Testis (tissue), 3 donors: Measurements from ENCODE around the gene TENM4. TPM values are rescaled to one million over a fixed set of nuclear protein-coding genes. Genes with fewer than 3 reads are reported as not detected.

ENCODE experiments used
- DNase-seq: peaks from one replicate; pipeline ENCODE4 v3.0.0-alpha.2; 2019
- H3K27ac ChIP-seq, 2 donors: fragments of 200-600 bp; sonication (generic); one replicate each; pipeline ENCODE4 v1.5.1; 2019
- H3K27me3 ChIP-seq: fragments of 200-600 bp; sonication (generic); one replicate; pipeline ENCODE4 v1.5.1; 2019
- H3K36me3 ChIP-seq: fragments of 200-600 bp; sonication (generic); one replicate; pipeline ENCODE4 v1.5.1; 2017; ENCODE audit warnings: low read depth; ENCODE audit errors: missing control alignments
- H3K4me1 ChIP-seq: fragments of 200-600 bp; sonication (generic); one replicate; pipeline ENCODE4 v1.5.1; 2019
- H3K4me3 ChIP-seq, 2 donors: fragments of 200-600 bp; sonication (generic); one replicate each; pipeline ENCODE4 v1.5.1; 2017 to 2019
- H3K9me3 ChIP-seq: fragments of 200-600 bp; sonication (generic); one replicate; pipeline ENCODE4 v1.5.1; 2017
- POLR2A ChIP-seq: fragments of 450-650 bp; IDR thresholded peaks from one replicate; pipeline ENCODE4 v1.6.1; 2017; ENCODE audit warnings: antibody characterized with exemption, mild to moderate bottlenecking, moderate library complexity
- WGBS, 2 donors: methylation state at CpG; one replicate each; pipeline ENCODE4 v1.1.5; 2018; 5-methylcytosine and 5-hydroxymethylcytosine counted together
- intact Hi-C: fragments of 100-400 bp; cut with DNase I; formaldehyde crosslinking; loops from one replicate; pipeline ENCODE4 v1.15.1; 2023; ENCODE audit warnings: low total_unique reads
- polyA plus RNA-seq: library from polyadenylated mRNA; stranded (reverse); fragments of 350-450 nt; fragmentation: Illumina TruSeq; extraction: RNeasy Lipid Tissue Mini Kit (QIAGEN cat#74804); gene quantifications from one replicate; pipeline ENCODE4 v1.2.3, GENCODE V29; 2014; ENCODE audit warnings: low read depth, low replicate concordance; ENCODE audit not compliant: insufficient read depth
- total RNA-seq, 2 donors: library from RNA; depleted of rRNA; stranded (reverse); fragments of >200 nt; gene quantifications; one replicate each; pipeline ENCODE4 v1.2.3, GENCODE V29; 2016
- TF ChIP-seq, protein P1 (sequence below), 3 experiments: fragments of 450-650 bp in 2 of 3; fragments of 200-600 bp in 1 of 3; sonication (generic) in 1 of 3; IDR thresholded peaks; one replicate each; pipeline ENCODE4 v1.5.1; 2016 to 2019; ENCODE audit warnings: antibody characterized with exemption in 3 of 3, mild to moderate bottlenecking in 2 of 3, moderate library complexity in 1 of 3

TENM4 gene
- total and polyA plus RNA-seq, 3 donors from 2014 or later: 10.6 to 17.9 (median 11.4) TPM

DNA sequence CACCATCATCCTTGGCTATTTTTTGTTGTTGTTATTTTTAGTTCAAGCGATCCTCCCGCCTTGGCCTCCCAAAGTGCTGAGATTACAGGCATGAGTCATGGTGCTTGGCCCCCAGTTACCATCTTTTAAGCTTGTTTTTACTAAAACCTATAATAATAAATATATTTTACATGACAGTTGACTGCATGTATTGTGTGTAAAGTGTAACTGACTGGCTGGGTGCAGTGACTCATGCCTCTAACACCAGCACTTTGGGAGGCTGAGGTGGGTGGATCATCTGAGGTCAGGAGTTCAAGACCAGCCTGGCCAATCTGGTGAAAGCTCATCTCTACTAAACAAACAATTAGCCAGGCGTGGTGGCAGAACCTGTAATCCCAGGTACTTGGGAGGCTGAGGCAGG lies 386.2 kb downstream of the TENM4 start:
- Histone ChIP-seq H3K27ac (no peak overlapping the region), H3K9me3 (no peaks in the 10 kb centered on the region), H3K4me3 (no peak overlapping the region), H3K27me3 (no peaks in the 10 kb centered on the region), H3K4me1 (no peaks in the 10 kb centered on the region), H3K36me3 (no peaks in the 10 kb centered on the region)
- 85 to 91% methylated on average over 3 of the region's 3 CpGs for WGBS, 2 donors
- intact Hi-C loops: no loop called here
- TF ChIP-seq POLR2A: no peak
- TF ChIP-seq, protein P1, sequence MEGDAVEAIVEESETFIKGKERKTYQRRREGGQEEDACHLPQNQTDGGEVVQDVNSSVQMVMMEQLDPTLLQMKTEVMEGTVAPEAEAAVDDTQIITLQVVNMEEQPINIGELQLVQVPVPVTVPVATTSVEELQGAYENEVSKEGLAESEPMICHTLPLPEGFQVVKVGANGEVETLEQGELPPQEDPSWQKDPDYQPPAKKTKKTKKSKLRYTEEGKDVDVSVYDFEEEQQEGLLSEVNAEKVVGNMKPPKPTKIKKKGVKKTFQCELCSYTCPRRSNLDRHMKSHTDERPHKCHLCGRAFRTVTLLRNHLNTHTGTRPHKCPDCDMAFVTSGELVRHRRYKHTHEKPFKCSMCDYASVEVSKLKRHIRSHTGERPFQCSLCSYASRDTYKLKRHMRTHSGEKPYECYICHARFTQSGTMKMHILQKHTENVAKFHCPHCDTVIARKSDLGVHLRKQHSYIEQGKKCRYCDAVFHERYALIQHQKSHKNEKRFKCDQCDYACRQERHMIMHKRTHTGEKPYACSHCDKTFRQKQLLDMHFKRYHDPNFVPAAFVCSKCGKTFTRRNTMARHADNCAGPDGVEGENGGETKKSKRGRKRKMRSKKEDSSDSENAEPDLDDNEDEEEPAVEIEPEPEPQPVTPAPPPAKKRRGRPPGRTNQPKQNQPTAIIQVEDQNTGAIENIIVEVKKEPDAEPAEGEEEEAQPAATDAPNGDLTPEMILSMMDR (IDR thresholded peaks at IDR 0.05): no peak
- no peak for DNase-seq

DNA sequence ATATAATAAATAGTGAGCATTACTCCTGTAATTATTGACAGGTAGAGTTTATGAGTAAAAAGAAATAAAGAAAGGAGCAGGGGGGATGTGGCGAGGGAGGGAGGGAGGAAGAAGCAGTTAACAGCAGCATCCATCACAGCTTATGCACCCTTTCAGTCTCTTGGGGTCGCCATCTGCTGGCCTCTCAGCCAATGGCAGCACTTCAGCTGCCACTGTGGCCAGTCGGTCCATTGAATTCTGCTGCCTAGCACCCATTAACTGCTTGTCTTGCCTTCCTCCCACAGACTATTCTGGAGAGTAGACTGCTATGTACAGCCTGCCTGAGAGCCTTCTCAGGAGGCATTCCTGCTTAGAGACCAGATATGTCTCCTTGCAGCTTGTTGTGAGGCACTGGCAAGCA lies 388.3 kb downstream of the TENM4 start:
- Histone ChIP-seq H3K4me3 (no peak overlapping the region), H3K4me1 (no peaks in the 10 kb centered on the region), H3K36me3 (no peaks in the 10 kb centered on the region), H3K27me3 (no peaks in the 10 kb centered on the region), H3K9me3 (no peaks in the 10 kb centered on the region), H3K27ac (no peak overlapping the region)
- intact Hi-C loops: no loop called here
- TF ChIP-seq, protein P1 (IDR thresholded peaks at IDR 0.05): peak in 1 of 3 experiments; percentile 22
- TF ChIP-seq POLR2A: no peak
- WGBS, 2 donors: 63 to 67% methylated on average over 3 of the region's 3 CpGs
- no peak for DNase-seq

DNA sequence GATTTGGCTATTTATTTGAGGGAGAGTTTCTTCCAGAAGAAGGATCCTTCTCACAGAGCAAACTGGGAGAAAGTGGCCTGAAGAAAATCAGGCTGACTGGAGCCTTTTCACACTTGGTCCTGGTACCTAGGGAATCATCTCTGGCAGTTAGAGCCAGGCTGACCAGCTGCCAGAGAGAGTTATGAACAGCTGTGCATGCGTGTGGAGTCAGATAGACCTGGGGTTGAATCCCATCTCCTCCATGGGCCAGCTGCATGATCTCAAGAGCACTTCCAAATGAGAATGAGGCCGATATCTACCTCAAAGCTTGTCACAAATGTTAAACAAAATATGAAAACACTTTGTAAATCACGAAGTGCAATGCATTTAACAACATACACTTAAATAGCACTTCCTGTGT lies 390.0 kb downstream of the TENM4 start:
- 36 to 43% methylated on average over 3 of the region's 3 CpGs for WGBS, 2 donors
- intact Hi-C loops: no loop called here
- no peak for DNase-seq

DNA sequence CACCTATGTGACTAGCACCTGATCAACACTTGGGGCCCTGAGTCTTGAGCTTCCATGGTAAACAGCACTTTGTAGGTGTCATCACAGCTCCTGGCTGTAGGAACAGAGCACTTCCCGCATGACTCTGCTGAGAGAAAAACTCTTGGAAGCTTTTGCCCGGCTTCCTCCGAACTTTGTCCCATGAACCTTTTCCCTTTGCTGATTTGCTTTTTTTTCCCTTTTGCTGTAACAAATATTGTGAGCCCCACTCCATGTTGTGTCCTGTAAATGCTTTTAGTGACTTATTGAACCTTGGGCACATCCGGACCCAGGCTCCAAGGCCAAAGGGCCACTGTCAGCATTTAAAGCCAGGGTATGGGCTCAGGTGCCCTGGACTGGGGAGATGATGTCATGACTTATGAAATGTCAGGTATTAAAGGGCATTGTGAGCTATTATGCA lies 391.1 kb downstream of the TENM4 start:
- TF ChIP-seq POLR2A: no peak
- TF ChIP-seq, protein P1 (IDR thresholded peaks at IDR 0.05): no peak
- intact Hi-C loops: no loop called here
- Histone ChIP-seq H3K4me3 (no peak overlapping the region), H3K27me3 (no peaks in the 10 kb centered on the region), H3K9me3 (no peaks in the 10 kb centered on the region), H3K4me1 (no peaks in the 10 kb centered on the region), H3K36me3 (no peaks in the 10 kb centered on the region), H3K27ac (no peak overlapping the region)
- DNase-seq: no peak
- WGBS, 2 donors: 87 to 94% methylated on average over 4 of the region's 4 CpGs

More for the DNA sequence above, 390.0 kb downstream of the TENM4 start:
- Histone ChIP-seq H3K9me3 (no peaks in the 10 kb centered on the region), H3K4me1 (no peaks in the 10 kb centered on the region), H3K36me3 (no peaks in the 10 kb centered on the region), H3K4me3 (no peak overlapping the region), H3K27me3 (no peaks in the 10 kb centered on the region), H3K27ac (no peak overlapping the region)
- no peak for TF ChIP-seq POLR2A
- TF ChIP-seq, protein P1 (IDR thresholded peaks at IDR 0.05): no peak

DNA sequence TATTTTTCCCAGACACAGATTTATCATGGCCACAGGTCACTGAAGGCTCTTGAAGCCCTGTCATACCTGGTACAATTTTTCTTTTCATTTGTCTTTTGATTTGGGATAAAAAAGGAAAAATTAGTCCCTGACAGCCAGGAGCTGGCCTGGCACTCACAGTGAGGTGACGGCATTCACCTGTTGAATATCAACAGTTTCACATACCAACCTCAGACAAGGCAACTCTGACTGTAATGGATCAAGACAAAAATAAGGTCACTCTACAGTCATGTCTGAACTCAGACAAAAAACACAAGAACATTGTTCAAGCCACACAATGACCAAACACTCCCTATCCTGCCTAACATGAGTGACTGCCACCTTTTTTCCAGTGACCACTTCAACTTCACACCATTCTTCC lies 392.9 kb downstream of the TENM4 start:
- WGBS, 2 donors: 92 to 95% methylated on average over 1 of the region's 1 CpG
- H3K9me3 ChIP-seq: no peaks in the 10 kb centered on the region
- H3K4me3 ChIP-seq: no peak overlapping the region
- H3K4me1 ChIP-seq: no peaks in the 10 kb centered on the region
- DNase-seq: no peak
- TF ChIP-seq POLR2A: no peak
- TF ChIP-seq, protein P1 (IDR thresholded peaks at IDR 0.05): no peak
- intact Hi-C loops: no loop called here
- H3K27me3 ChIP-seq: no peaks in the 10 kb centered on the region
- H3K27ac ChIP-seq: no peak overlapping the region
- H3K36me3 ChIP-seq: no peaks in the 10 kb centered on the region
